GM19397 (cell line): ENCODE data around the gene LSM3.
A peak's percentile ranks its signal among the peaks of the same experiment; 100 is the strongest.

Source experiments
- ATAC-seq: cut with Tn5 transposase; IDR thresholded peaks from one replicate; pipeline ENCODE4 v1.9.1; 2021; ENCODE audit warnings: mild to moderate bottlenecking, moderate library complexity; ENCODE audit not compliant: unreplicated experiment

The LSM3 gene

GRCh38 chr3:14143271-14144225 is 35.1 kb upstream of the LSM3 start:
- no peak for ATAC-seq

DNA sequence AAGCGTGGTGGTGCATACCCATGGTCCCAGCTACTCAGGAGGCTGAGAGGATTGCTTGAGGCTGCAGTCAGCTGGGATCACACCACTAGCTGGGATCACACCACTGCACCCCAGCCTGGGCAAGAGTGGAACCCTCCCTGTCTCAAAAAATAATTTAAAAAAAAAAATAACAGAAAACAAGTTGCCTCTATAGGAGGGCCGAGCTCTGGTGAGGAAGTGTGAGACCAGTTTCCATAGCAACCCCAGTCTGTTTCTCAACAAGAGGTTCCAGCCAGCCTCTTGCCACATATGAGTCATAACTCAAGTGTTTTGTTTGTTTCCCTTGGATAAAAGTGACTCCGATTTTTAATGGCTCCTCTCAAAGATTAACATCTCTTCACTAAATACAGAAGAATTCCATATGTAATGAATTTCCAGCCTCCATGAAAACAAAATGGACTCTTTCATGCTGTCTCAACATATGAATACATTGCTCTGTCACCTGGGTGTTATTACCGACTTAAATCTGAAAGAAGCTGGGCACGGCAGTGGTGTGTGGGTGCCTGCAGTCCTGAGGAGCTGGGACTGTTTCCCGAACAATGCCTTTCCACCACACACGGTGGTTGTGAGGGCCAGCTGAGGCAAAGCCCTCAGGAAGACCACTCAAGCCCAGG is 34.1 kb upstream of the LSM3 start:
- peak; percentile 92 for ATAC-seq

GRCh38 chr3:14145236-14145635 is 33.4 kb upstream of the LSM3 start:
- no peak for ATAC-seq

- no peak for ATAC-seq
Measured at GRCh38 chr3:14145670-14146380, 32.8 kb upstream of the LSM3 start.

- no peak for ATAC-seq
Measured at GRCh38 chr3:14146381-14147065, 32.1 kb upstream of the LSM3 start.

DNA sequence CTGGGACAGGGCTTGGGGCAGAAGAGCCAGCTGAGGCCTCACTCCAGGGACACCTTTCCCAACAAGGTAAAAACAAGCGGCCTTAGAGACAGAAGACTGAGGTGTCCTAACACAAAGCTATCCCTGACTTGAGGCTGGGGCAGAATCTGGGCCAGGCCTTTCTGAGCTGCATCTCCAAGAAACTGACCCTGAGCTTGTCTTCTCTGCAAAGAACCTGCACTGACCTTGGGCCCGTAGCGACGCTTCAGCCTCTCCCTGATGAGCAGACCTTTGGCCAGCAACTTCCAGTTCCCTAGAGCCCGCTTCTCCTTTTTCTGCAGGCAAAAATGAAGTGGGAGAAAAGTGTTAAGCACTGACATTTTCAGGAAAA is 31.6 kb upstream of the LSM3 start:
- no peak for ATAC-seq

- ATAC-seq, result no peak
Measured at GRCh38 chr3:14147617-14148016, 31.0 kb upstream of the LSM3 start.

DNA sequence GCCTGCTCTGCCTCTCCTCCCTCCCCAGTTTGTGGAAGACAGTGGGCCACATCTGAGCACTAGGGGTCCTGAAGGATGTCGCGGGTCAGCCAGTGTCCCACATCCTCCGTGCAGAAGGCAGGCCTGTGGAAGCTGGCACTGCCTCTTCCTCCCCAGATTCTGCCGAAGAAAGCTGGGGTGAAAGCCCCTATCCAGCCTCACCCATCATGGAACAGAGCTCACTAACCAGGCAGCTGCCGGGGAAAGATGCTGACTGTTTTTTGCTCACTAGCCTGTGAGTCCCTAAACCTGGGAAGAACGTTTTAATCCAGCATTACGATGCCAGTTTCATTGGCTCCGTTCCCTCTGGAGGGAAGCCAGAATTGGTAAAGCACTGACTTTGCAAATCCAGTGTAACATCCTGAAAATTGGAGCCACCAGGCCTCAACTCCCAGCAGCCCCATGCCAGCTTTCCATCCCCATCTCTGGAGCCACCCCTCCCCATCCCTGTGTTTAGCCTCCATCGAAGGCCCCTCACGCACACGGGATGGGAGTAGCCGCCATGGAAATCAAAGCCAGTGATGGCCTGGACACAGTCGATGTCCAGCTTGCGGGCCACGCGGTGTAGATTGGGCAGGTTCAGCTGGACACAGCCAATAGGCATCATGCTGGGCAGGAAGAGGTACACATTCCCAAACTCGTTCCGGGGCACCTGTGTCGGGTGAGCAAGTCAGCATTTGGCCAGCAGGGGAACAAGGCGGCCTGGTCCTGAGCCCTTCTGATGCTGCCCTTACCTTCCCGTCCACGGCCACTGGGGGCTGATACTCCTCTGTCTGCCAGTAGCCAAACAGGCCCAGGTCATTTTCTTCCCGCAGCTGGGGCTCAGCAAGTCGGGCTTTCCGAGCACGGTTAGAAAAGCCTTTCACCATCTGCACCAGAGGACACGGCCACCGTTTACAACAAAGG is 30.3 kb upstream of the LSM3 start:
- no peak for ATAC-seq

- ATAC-seq, result no peak
Measured at GRCh38 chr3:14150078-14150477, 28.5 kb upstream of the LSM3 start.

DNA sequence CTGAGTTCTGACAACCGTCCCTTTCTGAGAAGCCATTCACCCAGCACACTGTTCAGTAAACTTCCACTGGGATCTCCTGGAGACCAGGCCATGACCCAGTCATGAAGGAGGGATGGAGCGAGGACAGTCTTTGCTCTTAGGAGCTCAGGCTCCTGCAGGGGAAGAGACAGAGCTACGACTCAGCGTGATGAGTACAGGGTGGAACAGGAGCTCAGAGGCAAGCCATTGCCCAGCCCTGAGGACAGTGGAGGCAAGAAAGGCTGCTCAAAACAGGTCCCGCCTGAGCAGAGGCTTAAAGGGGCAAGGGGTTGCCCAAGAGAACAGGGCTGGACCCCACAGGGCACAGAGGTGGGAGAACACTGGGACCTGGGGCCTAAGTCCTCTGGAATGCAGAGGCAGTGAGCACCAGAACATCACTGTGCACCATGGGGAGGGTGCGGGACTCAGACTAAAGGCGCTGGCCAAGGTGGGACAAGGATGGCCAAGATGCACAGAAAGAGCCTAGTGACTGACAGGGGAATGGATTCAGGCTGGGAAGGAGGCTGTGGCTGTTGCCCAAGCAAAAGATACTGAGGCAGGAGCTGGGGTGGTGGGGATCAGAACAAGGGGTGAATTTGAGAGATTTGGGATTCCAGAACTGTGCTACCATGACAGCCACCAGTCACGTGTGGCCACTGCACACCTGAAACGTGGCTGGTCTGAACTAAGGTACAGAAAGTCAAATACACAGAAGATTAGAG is 28.0 kb upstream of the LSM3 start:
- no peak for ATAC-seq

GRCh38 chr3:14151471-14152083 is 27.0 kb upstream of the LSM3 start:
- no peak for ATAC-seq

DNA sequence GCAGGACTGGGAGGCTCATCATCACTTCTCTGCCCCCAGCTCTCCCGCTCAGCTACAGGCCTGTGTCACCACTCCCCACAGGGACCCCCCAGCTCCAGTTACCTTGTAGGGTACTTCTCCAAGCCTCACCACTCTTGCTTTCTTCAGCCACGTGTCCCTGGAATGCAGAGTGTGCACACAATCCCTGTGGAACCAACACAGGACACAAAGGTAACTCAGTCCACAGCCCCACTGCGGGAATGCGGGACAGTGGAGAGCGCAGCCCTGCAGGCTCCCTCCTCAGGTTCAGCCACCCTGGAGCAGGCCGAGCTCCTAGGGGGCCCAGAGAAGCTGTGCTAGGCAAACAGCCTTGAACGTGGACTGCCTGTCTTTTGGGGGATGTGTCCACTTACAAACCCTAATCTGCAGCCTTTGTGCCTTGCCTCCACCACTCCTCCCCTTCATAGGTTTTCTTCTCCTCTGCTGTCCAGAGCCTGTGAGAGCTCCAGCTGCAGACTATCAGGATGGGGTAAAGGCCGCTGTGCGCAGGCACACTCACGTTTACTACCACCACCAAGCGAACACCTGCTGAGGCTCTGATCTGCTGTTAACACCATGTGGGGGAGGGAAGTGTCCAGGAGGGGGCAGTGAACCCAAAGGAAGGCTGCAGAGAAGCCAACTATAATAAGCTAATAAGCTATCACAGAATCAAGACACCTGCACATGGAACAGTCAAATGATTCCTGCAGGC is 26.2 kb upstream of the LSM3 start:
- no peak for ATAC-seq

DNA sequence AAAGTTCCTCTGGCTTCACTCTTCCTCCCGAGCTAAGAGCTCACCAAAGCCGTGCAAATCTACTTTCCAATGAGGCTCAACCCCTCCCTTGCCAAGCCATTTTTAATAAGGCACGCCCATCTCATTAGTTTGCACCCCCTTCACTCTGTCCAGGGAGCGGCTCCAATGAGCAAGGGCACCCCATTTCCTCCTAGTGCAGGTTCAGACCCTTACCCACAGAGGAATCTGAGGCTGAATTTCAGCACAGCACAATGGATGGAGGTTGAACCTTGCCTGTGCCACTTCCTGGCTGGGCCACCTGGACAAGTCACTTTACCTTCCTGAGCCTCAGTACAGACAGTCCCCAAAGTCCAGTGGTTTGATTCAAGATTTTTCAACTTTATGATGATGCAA is 25.7 kb upstream of the LSM3 start:
- ATAC-seq, result no peak

DNA sequence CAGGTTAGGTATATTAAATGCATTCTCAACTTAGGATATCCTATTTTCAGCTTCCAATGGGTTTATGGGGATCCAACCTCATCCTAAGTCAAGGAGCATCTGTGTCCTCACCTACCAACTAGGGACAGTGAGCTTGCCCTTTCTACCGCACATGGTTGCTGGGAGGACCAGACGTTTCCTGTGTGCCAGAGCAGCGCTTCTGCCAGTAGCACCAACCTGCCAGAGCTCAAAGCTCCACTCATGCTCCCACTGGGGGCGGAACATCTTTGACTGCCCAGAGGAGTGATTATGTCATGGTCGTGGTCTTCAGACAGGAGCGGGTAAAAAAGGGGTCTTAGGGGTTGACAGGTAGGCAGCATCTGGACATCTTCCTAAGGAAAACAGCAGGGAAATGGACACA is 25.0 kb upstream of the LSM3 start:
- no peak for ATAC-seq

DNA sequence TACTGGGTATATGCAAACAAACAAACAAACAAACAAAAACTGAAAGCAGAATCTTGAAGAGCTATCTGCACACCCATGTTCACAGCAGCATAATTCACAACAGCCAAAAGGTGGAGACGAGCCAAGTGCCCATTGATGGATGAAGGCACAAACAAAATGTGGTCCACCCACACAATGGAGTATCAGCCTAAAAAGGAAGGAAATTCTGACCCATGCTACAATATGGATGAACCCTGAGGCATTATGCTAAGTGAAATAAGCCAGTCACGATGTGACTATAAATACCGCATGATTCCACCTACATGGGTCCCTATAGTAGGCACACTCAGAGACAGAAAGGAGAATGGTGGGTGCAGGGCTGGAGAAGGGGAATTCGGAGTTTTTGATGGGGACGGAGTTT is 24.3 kb upstream of the LSM3 start:
- ATAC-seq, result no peak

DNA sequence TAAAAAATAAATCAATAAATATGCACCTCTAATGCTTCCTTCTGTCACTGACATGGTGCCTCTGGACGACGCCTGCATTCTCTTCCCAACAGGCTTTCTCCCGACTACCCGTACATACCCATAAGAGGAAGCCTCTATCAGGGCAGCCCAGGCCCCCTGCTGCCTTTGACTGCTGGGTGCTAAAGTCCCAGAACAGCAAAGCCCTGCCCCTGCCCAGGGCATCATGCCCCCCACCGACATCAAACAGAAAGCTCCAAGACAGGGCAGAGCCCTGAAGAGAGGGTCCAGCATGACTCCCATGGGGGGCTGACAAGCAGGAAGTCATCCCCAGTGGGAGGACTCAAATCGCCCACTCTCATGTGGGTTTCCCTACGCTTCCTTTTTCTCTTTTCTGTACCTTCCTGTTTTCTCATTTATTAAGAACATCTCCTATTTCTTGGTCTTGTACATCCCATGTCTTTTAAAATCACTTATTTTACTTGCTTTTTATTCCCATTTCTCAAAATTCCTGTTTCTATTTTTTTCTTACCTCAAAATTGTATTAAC is 23.6 kb upstream of the LSM3 start:
- no peak for ATAC-seq

DNA sequence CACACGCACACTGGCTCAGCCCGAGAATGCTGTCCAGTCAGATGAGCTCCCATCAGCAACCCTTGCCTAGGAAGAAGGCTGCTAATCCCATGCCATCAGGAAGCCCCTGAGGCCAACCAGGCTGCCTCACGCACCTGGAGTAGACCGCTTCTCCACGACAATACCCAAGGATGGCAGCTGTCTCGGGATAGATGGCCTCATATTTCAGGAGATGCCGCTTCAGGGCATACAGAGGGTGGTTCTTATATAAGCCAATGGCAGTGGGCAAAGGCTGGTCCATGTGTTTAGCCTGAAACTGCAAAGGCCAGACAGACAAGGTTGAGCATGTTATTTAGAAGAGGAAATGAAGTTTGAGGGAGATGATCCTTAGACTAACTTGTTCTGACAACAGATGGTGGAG is 22.4 kb upstream of the LSM3 start:
- no peak for ATAC-seq
